Stimulated activated naive CD8-positive, alpha-beta T cell treated with anti-CD3 and anti-CD28 coated beads, Interleukin-15, Interleukin-2, amounts not matched to agents 100 U/mL and 50 U/mL, for 24 hours (primary cell): ENCODE data around the gene ASIC1.

Source experiments
- ATAC-seq: fragments of 150-1000 bp; cut with Tn5 transposase; one replicate; pipeline ENCODE4 v1.10.0; 2021
- DNase-seq: peaks from one replicate; pipeline ENCODE4 v3.0.0; 2021

ASIC1 gene

GRCh38 chr12:50084775-50085614, 27.6 kb downstream of the ASIC1 start, which contains the start of gene SMARCD1:
TSS of gene SMARCD1 (plus strand) at chr12:50085342. CDS start at chr12:50085370, 28 bp downstream.
- peak; percentile 90 for DNase-seq
- peak; percentile 95 for ATAC-seq

DNA sequence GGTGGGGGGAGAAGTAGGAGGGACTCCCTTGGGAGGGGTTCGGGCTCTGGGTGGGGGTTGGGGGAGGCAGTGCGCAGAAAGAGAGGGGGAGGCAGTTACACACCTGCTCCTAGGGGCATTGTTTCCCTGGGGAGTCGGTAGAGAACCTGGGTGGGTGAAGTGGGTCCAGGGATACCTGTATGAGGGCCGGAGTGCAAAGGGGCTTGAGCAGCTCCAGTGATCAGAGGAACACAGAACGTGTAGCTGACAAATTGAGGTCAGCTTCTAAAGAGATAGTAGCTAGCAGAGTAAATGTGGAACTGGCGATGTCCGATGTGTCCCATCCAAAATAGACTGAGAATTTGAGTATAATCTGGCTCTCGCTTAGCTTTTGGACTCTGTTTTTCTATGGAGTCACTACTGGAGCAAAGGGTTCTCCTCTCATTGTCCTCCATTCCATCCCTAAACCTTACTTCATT, 28.2 kb downstream of the ASIC1 start:
- ATAC-seq = peak; percentile 1
- no peak for DNase-seq

DNA sequence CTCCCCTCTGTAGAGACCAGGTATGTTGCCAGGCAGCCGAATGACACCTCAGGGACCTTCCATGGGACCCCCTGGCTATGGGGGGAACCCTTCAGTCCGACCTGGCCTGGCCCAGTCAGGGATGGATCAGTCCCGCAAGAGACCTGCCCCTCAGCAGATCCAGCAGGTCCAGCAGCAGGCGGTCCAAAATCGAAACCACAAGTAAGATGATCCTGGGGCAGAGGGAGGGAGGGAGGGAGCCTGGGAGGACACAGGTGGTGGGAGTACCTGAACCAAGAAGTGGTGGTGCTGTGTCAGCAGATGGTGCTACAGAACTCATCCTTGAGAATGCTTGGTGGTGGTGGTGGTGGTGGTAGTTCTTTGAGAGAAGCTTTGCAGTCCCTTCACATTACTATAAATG, 28.8 kb downstream of the ASIC1 start:
- DNase-seq = no peak
- no peak for ATAC-seq

GRCh38 chr12:50087151-50087550, 29.8 kb downstream of the ASIC1 start:
- DNase-seq = no peak
- no peak for ATAC-seq

DNA sequence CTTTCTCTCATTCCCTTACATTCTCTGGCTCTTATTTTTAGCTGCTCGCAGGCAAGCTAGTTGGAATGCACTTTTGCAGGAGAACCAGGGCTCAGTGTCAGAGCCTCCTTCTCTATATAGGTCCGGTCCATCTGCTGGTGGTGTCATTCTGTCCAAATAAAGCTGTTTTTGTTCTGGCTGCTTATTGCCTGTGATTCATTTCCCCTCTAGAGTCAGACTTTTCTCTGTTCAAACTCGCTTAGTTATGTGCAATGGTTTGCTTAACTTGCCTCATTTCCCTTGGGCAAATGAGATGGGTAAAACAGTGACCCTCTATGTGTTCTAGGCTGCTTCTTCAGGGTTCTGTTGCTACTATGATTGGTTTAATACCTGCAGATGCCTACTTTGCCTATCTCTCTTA, 30.6 kb downstream of the ASIC1 start:
- no peak for ATAC-seq
- no peak for DNase-seq

GRCh38 chr12:50088577-50089335, 31.4 kb downstream of the ASIC1 start:
- DNase-seq (peak; percentile 62), ATAC-seq (peak; percentile 30)

DNA sequence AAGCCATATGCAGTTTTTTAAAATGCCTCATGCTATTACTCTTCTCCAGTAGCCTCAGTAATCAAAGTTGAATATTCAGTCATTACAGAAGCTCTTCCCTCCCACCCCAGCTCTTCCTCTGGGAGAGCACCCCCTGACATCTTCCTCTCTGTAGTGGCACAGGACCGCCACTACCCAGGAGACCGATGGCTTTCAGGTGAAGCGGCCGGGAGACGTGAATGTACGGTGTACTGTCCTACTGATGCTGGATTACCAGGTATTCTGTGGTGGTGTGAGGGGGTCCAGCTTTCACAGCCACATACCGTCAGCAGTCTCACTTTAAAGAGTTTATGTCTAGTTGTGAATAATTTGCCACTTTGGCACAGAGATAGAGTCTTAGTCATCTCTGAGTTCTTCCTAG, 32.3 kb downstream of the ASIC1 start:
- DNase-seq (no peak), ATAC-seq (no peak)

DNA sequence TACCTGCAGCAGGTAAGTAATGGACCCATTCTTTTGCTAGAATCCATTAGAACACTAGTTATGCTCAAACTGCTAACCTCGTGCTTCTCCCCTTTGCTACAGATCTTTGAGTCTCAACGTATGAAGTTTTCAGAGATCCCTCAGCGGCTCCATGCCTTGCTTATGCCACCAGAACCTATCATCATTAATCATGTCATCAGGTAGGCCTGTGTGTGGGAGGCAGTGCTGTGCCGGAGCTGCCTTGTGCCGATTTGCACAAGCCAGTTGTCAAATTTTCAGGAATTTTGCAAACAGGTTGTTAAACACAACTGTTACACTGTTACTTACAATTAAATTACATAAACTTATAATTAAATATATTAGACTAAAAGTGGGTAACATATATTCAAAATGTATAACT, 33.0 kb downstream of the ASIC1 start:
- ATAC-seq = no peak
- no peak for DNase-seq

DNA sequence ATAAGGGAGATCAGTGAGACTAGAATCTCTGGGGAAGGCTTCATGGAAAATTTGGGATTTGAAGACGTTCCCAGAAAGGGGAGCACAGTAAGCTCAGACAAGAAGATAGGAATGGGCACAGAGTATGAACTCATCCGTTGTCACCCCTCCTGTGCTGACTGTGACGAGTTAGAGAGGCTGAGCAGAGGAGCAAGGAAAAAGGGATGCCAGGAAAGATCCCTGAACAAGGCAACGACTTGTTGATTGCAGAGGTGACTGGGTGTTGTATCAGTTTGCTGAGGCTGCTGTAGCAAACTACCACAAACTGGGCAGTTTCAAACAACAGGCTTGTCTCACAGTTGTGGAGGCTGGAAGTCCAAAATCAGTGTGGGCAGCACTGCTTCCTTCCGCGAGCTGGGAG, 40.6 kb downstream of the ASIC1 start:
- DNase-seq (no peak), ATAC-seq (no peak)

DNA sequence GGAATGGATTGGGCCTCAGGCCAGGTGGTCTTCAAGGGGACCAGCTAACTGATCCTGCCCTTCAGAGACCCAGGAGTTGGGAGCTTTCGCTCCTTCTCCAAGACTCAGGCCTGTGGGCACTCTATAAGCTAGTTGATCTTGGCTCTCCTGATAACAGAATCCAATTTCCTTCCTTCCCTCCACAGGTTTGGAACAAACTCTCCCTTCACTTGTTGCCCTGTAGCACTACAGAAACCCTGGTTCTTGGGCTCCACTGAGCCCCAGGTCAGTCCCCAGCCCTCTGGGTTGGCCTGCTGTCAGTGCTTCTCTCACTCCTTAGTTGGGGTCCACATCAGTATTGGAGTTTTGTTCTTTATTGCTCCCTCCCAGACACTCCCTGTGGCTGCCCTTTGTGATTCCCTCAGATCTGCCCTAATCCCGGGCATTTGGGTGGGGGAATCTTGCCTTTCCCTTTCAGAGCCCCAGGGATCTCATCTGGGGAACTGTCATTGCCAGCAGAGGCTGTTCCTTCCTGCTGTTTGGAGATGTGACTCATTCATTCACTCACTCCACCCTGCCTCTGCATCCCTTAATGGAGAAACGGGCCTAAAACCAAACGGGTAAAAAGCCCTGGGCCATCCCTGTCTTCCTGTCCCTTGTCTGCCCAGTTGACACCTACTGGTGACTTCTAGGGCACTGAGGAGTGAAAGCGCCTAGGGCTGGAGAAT, 42.1 kb downstream of the ASIC1 start:
- no peak for DNase-seq
- no peak for ATAC-seq

- ATAC-seq (no peak), DNase-seq (no peak)
Observed at GRCh38 chr12:50100561-50100960, 43.2 kb downstream of the ASIC1 start.

GRCh38 chr12:50101663-50102062, 44.3 kb downstream of the ASIC1 start:
- ATAC-seq (no peak), DNase-seq (no peak)

- ATAC-seq = no peak
- DNase-seq = no peak
Observed at GRCh38 chr12:50102131-50102531, 44.7 kb downstream of the ASIC1 start.

- DNase-seq = no peak
- ATAC-seq = no peak
Observed at GRCh38 chr12:50102646-50103309, 45.4 kb downstream of the ASIC1 start.

DNA sequence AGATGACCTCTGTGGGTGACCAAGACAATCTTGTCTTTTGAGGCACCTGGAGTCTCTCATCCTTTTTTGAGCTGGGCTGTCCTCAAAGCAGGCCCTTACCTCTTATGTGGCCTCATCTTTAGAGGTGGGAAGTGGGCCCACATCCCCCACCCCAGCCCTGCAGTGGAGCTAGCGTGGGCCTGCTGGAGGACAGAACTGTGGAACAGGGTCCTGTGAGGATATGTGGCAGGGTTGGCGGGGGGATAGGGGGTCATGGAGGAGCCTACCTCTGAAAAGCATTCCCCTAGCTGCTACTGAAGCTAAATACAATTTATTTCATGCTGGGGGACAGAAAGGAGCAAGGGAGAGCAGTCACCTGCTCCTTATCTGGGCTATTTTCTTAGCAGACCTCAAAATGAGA, 46.0 kb downstream of the ASIC1 start:
- no peak for DNase-seq
- no peak for ATAC-seq

DNA sequence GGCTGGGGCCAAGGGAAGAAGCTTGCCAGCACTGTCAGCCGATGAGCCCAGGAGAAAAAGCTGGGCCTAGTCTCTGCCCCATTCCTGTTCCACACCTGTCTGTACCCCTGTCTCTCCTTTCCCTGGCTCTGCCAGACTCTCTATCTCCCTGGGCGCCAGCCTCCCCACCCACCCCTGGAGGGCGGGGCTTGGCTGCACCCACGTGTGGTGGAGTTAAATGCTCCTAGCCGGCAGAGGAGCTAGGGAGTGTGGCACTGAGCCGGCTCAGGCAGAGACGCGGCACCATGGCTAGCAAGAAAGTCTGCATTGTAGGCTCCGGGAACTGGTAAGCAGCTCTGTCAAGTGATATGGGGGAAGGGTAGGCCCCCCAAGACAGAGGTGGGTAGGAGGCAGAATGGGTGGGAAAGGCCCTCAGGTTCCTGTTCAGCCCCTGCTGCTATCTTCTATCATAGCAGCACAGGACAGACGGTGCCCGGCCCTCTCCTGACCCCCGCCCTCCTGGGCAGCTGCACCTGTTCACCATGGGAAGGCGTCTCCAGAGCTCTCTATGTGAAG, 46.4 kb downstream of the ASIC1 start, which contains the start of gene GPD1:
Gene GPD1 (plus strand): TSS at position 242 of the 555 bp plus-strand sequence. CDS start 43 bp downstream, at position 285.
- ATAC-seq = peak; percentile 61

DNA sequence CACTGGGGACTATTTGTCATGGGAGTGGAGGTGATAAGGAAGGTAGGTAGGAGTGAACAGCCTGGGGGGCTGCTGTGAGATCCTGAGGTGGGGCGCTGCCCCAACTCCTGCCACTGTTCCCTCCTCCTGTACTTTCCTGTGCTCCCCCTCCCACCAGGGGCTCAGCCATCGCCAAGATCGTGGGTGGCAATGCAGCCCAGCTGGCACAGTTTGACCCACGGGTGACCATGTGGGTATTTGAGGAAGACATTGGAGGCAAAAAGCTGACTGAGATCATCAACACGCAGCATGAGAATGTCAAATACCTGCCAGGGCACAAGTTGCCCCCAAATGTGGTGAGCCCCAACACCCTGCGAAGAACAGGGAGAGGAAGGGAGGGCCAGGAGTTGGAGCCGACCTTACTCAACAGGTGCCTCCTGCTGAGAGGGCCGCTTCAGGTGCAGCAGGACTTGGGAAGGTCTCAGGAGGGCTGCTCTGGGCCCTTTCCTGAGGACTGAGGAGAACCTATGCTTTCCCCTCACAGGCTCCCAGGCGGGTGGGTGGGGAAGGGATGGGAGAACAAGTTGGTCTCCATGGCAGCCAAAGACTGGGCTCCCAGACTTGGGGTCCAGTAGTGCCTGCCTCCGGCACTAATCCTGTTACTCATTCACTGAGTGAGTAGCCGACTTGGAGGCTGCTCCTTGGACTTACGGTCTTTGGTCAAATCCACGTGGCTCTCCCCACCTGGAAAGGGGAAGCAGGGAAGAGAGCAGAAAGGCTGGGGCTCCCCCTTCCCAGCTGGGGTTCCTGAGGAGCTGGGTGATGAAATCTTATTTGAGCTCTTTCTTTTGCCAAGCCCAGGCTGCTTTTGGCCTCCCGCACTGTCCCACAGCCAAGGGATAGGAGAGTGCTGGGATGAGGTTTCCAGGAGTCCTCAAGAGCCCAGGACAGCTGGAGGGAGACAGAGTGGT, 47.3 kb downstream of the ASIC1 start:
- no peak for DNase-seq
- ATAC-seq = no peak

More for the DNA sequence above, 46.4 kb downstream of the ASIC1 start, which contains the start of gene GPD1:
- DNase-seq = peak; percentile 41

DNA sequence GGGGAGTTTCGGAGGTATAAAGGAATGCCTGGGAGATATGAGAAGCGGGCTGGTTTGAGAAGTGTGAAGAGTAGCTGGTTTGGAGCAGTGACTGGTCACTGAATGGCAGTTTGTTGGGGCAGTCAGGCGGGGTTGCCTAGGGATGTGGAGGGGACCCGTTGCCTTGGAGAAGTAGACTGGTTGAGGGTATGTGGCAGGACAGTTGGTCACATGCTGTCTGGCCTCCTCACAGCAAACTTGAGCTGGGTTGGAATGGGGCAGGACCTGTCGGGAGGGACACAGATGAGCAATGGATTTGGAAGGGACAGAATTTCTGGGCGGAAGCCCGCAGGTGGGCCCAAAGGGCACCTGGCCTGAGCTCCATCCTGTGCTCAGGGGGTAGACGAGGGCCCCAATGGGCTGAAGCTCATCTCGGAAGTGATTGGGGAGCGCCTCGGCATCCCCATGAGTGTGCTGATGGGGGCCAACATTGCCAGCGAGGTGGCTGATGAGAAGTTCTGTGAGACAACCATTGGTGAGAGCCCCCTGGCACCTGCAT, 48.6 kb downstream of the ASIC1 start:
- DNase-seq (no peak), ATAC-seq (no peak)

GRCh38 chr12:50106907-50107306, 49.5 kb downstream of the ASIC1 start:
- DNase-seq = no peak
- ATAC-seq = no peak
